Dermis blood vessel endothelial cell (primary cell): ENCODE measurements around the gene COG4. TPM values are rescaled to one million over a fixed set of nuclear protein-coding genes. Genes with fewer than 3 reads are reported as not detected.
A peak's percentile ranks its signal among the peaks of the same experiment; 100 is the strongest.
"Not testable (repeated sequence)": the region's sequence is repeated elsewhere in the genome, so short reads cannot be mapped to it uniquely, and the experiment has no call there.

ENCODE experiments used
- DNase-seq: peaks from one replicate; pipeline ENCODE4 v3.0.0; 2010
- total RNA-seq: library from RNA; depleted of rRNA; stranded (reverse); fragments of >200 nt; gene quantifications from 2 replicates; pipeline ENCODE4 v1.2.3, GENCODE V29; 2014

COG4 gene
- total RNA-seq, 1 donor from 2014 or later, result 93.8 TPM

DNA sequence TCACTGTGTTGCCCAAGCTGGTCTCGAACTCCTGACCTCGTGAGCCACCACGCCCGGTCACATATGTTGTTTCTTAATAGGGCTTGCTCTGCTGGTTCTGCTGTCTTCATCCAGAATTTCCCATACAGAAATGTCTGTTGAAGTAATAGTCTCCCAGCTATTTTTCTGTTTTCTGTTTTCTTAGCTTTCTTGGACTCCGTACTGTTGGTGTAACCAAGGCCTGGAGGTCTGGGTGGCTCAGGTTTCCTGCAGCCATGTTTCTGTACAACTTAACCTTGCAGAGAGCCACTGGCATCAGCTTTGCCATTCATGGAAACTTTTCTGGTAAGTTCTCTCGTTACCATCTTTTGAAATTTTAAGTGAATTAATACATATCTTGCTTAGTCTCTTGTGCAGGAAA is 3.0 kb upstream of the COG4 start:
- DNase-seq, result no peak

- not testable (repeated sequence) for DNase-seq
Observed at GRCh38 chr16:70524399-70524825, 1.1 kb upstream of the COG4 start.

GRCh38 chr16:70523743-70524398 is 517 bp upstream of the COG4 start, which contains the start of gene SF3B3:
TSS of gene SF3B3 (plus strand) at chr16:70523816. CDS start at chr16:70526657, 2,841 bp downstream.
- no peak for DNase-seq

GRCh38 chr16:70522216-70523075 is 908 bp downstream of the COG4 start:
- no peak for DNase-seq

GRCh38 chr16:70520612-70521297 is 2.6 kb downstream of the COG4 start:
- DNase-seq, result peak; percentile 27

DNA sequence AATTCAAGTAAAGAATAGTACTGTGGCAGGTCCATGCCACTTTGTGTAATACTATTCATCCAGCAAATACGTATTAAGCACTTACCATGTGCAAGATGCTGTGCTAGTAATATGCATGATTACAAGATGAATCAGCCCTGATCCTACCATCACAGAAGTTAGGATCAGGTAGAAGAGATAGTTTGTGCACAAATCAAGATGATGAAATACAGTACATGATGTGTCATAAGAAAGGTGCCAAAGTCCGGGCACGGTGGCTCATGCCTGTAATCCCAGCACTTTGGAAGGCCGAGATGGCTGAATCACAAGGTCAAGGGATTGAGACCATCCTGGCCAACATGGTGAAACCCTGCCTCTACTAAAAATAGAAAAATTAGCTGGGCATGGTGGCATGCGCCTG is 10.9 kb downstream of the COG4 start:
- DNase-seq, result no peak

DNA sequence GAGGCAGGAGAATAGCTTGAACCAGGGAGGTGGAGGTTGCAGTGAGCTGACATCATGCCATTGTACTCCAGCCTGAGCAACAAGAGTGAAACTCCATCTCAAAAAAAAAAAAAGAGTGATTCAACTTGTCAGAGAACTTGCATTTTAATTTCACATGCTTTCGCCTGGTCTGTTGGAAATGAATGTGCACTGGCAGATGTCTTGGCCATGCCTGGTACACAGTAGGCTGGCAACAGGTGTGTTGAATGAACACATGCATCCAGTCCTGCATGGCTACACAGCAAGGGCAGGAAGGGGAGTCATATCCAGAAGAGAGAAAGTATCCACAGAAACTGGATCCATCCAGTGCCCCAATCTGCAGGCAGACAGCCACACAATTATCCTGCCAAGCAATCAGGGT is 11.5 kb downstream of the COG4 start:
- DNase-seq, result no peak

DNA sequence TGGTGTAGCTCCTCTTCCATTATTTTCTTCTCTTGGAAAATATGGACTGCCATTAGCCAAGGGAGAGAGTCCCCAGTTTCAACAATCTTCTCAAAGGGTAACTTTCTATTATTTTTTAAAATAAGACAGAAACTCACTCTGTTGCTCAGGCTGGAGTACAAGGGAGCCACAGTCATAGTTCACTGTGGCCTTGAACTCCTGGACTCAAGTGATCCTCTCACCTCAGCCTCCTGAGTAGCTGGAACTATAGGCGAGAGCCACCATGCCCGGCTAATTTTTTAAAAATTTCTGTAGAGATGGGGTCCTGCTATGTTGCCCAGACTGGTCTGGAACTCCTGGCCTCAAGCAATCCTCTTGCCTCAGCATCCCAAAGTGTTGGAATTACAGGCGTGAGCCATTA is 13.1 kb downstream of the COG4 start:
- DNase-seq, result no peak

- peak; percentile 60 for DNase-seq
Observed at GRCh38 chr16:70508752-70509151, 14.6 kb downstream of the COG4 start.

DNA sequence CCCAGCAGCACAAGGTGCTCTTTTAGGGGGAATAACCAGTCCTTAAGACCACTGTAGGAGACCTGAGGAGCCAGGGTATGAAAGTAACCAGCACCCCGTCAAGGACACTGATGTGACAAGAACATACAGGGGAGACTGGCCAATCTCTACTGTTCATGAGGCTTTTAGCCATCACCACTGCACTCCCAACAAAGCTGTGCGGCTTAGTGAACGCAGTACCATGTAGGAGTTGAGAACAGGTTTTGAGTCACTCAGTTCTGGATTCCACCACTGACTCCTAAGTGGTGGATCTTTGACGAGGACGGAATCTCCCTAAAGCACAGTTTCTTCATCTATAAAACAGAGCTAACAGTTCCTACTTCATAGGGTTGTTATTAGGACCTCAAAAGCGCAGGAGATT is 26.8 kb downstream of the COG4 start:
- DNase-seq, result no peak

- no peak for DNase-seq
Observed at GRCh38 chr16:70495425-70496182, 27.8 kb downstream of the COG4 start.

GRCh38 chr16:70494777-70495176 is 28.6 kb downstream of the COG4 start:
- DNase-seq, result no peak

GRCh38 chr16:70494202-70494770 is 29.1 kb downstream of the COG4 start:
- no peak for DNase-seq

DNA sequence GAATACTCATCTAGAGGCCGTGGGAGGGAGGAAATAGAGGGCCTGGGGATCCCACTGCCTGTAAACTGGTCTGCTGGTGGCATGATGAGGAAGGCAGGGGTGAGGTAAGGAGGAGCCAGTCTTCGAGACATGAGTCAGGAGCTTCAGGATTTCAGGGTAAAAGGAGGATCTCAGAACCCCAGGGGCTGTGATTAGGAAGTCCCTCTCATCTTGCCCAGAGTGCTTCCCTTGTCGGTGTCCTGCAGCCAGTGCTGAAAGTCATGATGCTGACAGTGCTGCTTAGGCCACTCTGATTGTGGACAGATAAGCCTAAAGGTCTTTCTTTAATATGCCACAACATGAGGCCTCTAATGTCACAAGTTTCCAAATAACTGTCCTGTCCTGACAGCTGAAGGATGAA is 29.6 kb downstream of the COG4 start:
- no peak for DNase-seq

- DNase-seq, result peak; percentile 43
Observed at GRCh38 chr16:70490261-70490660, 33.1 kb downstream of the COG4 start.

DNA sequence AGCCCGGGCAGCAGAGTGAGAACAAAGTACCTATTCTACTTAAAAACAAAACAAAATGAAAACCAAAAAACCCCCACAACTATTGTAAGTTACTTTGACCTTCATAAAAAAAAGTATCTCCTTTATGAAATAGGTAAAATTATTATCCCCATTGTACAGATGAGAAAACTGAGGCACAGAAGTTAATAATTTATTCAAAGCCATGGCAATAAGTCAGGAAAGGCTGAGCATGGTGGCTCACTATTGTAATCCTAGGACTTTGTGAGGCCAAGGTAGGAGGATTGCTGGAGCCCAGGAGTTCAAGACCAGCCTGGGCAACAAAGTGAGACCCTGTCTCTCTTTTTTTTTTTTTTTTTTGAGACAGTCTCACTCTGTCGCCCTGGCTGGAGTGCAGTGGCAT is 38.5 kb downstream of the COG4 start:
- DNase-seq, result no peak

DNA sequence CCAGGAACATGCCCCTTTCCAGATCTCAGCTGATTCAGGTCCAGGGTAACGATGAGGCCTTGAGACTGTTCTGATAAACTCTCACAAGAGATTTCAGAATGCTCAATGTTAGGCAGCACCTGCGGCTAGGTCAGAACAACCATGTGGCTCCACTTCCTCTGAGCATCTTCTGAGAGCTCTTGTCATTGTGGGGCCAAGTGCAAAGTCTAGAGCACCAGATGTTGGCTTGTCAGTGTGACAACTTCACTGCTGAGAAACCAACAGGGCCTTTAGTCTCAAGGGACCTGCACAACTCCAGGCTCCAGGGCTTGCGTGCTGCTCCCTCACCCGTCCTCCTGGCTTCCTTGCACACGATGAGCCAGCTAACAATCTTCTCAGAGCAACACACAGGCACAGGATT is 39.9 kb downstream of the COG4 start:
- DNase-seq, result no peak

DNA sequence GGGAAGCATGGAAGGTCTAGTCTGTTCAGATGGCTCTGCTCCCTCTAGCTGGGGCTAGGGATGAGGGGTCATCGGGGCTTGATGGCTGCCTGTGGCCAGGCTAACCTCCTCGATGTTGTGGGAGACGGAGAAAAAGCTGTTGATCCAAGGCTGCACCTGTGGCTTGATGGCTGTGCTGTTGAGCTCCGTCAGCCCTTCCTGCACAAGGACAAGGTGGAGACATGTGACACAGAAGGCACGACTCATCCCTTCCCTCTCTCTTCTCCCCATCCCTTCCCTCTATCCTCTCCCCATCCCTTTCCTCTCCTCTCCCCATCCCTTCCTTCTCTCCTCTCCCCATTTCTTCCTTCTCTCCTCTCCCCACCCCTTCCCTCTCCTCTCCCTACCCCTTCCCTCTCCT is 40.7 kb downstream of the COG4 start:
- DNase-seq, result no peak

DNA sequence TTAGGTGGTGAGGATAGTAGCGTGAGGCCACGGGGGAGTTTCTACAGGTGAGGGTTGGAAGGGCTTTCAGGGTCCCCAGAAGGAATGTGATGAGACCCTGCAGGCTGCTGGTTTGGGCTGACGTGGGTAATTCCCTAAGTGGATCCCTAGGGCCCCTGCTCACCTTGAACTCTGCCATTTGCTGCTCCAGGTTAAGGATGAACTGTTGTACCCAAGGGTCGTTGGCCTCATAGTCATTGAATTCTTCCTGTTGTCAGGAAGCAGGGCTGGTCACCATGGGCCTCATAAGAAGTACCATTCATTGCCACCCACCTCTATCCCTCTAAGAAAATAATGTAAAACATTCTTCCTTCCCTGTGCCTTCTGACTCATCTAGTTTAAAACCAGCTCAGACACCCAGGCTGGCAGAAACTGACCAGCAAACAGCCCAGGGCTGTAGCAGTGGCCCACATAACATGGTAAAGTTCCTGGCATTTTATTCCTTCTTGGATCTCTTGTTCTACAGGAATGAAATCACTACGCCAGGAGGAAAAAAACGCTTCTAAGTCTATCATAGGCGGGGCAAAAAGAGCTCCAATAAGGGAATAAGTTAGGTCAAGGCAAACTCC is 41.3 kb downstream of the COG4 start:
- DNase-seq, result no peak

GRCh38 chr16:70480127-70481105 is 42.9 kb downstream of the COG4 start:
- DNase-seq, result no peak

- DNase-seq, result peak; percentile 44
Observed at GRCh38 chr16:70478912-70479341, 44.4 kb downstream of the COG4 start.
